LNCaP clone FGC (cell line): ENCODE measurements around the gene ACSBG1.

Experiments
- DNase-seq: peaks from one replicate; pipeline ENCODE4 v3.0.0-alpha.2; 2011; ENCODE audit warnings: low read depth
- H3K4me3 ChIP-seq: 2 replicates; pipeline ENCODE4 v1.5.1; 2011; ENCODE audit warnings: mild to moderate bottlenecking, low read depth, low read length, control low read depth
- CTCF ChIP-seq: IDR thresholded peaks from 2 replicates; pipeline ENCODE4 v1.5.1; 2012; ENCODE audit warnings: mild to moderate bottlenecking; ENCODE audit not compliant: control insufficient read depth, insufficient read depth; ENCODE audit errors: extremely low read depth

Gene ACSBG1

GRCh38 chr15:78168608-78169007 lies 65.8 kb downstream of the ACSBG1 start:
- H3K4me3 ChIP-seq: no peak overlapping the region
- TF ChIP-seq CTCF: no peak
- DNase-seq: no peak

- DNase-seq: no peak
- no peak overlapping the region for H3K4me3 ChIP-seq
- TF ChIP-seq CTCF: no peak
Observed at GRCh38 chr15:78167227-78167888, 67.0 kb downstream of the ACSBG1 start.

GRCh38 chr15:78164010-78164409 lies 70.4 kb downstream of the ACSBG1 start:
- no peak for DNase-seq
- H3K4me3 ChIP-seq: no peak overlapping the region
- no peak for TF ChIP-seq CTCF

- no peak for TF ChIP-seq CTCF
- DNase-seq: no peak
- no peak overlapping the region for H3K4me3 ChIP-seq
Observed at GRCh38 chr15:78162038-78162437, 72.3 kb downstream of the ACSBG1 start.

- no peak for TF ChIP-seq CTCF
- H3K4me3 ChIP-seq: no peak overlapping the region
- DNase-seq: no peak
Observed at GRCh38 chr15:78159395-78159794, 75.0 kb downstream of the ACSBG1 start.

- H3K4me3 ChIP-seq: no peak overlapping the region
- no peak for DNase-seq
- no peak for TF ChIP-seq CTCF
Observed at GRCh38 chr15:78157203-78157602, 77.2 kb downstream of the ACSBG1 start.

- no peak for TF ChIP-seq CTCF
- no peak overlapping the region for H3K4me3 ChIP-seq
- no peak for DNase-seq
Observed at GRCh38 chr15:78156653-78157052, 77.7 kb downstream of the ACSBG1 start.
